Measurements from ENCODE around the gene PCDHGB4. TPM values are rescaled to one million over a fixed set of nuclear protein-coding genes. Genes with fewer than 3 reads are reported as not detected.

Gene PCDHGB4
- total and polyA plus RNA-seq, 11 donors, result 2.0 to 11.9 (median 6.8) TPM

GRCh38 chr5:141363952-141364660 lies 23.4 kb upstream of the PCDHGB4 start, which contains the start of gene PCDHGA5:
Gene PCDHGA5 (plus strand): TSS chr5:141364162. CDS start chr5:141364331, 169 bp downstream.
- Histone ChIP-seq H3K9me3 (peaks cover 0 to 98% (median 77%) of the 10 kb centered on the region in 12 donors), H3K4me3 (peak within 1 kb of the TSS in 9 of 12 donors; percentile 2 to 34 (median 19)), H3K4me1 (peaks cover 0 to 18% (median 0%) of the 10 kb centered on the region in 12 donors), H3K27ac (peak within 1 kb of the TSS in 1 of 12 donors; percentile 14), H3K36me3 (peaks cover 0 to 11% (median 0%) of the 10 kb centered on the region in 9 donors), H3K27me3 (peaks cover 0 to 46% (median 0%) of the 10 kb centered on the region in 9 donors)
- peak in 1 of 5 donors; percentile 24 for DNase-seq
- ATAC-seq, result peak; percentile 21 to 66 (median 52)
- intact Hi-C loops (cut with DNase I), result loop anchor here in 3 of 10 donors (5.0 to 10.0 kb wide), 2 partner anchors 48 to 51 kb away; partner anchors contain the start of genes PCDHGA10 (in 3 of the 3) and PCDHGB7 (in 2 of the 3)
- WGBS, 4 donors, result 23 to 32% (median 27%) methylated on average over 29 to 34 of the region's 34 CpGs
- no peak for TF ChIP-seq POLR2A (IDR thresholded peaks at IDR 0.05)
- peak in 6 of 12 donors; percentile 5 to 22 (median 17) for TF ChIP-seq CTCF (IDR thresholded peaks at IDR 0.05)

GRCh38 chr5:141366016-141366896 lies 21.2 kb upstream of the PCDHGB4 start:
- DNase-seq (no peak), ATAC-seq (no peak)
- intact Hi-C loops (cut with DNase I), result loop anchor here in 2 of 10 donors (10.0 kb wide), 1 partner anchor 49 kb away; the partner anchor contains the start of genes PCDHGA10 (in 2 of the 2) and PCDHGB7 (in 2 of the 2)
- Histone ChIP-seq H3K4me1 (peaks cover 0 to 30% (median 0%) of the 10 kb centered on the region in 12 donors), H3K36me3 (peaks cover 0 to 10% (median 0%) of the 10 kb centered on the region in 9 donors), H3K27ac (no peak overlapping the region), H3K9me3 (peaks cover 0 to 98% (median 62%) of the 10 kb centered on the region in 12 donors), H3K27me3 (peaks cover 0 to 50% (median 0%) of the 10 kb centered on the region in 9 donors), H3K4me3 (no peak overlapping the region)
- WGBS, 4 donors, result 38 to 58% (median 47%) methylated on average over 26 to 46 of the region's 46 CpGs
- TF ChIP-seq POLR2A (IDR thresholded peaks at IDR 0.05) (no peak), CTCF (IDR thresholded peaks at IDR 0.05) (no peak)

- Histone ChIP-seq H3K9me3 (peaks cover 0 to 100% (median 62%) of the 10 kb centered on the region in 12 donors), H3K27ac (peak within 1 kb of the TSS in 6 of 12 donors; percentile 16 to 53 (median 44)), H3K4me3 (peak within 1 kb of the TSS in 9 of 12 donors; percentile 22 to 44 (median 38)), H3K27me3 (peaks cover 0 to 50% (median 0%) of the 10 kb centered on the region in 9 donors), H3K4me1 (peaks cover 0 to 31% (median 2%) of the 10 kb centered on the region in 12 donors), H3K36me3 (peaks cover 0 to 36% (median 0%) of the 10 kb centered on the region in 9 donors)
- 22 to 39% (median 27%) methylated on average over 30 to 32 of the region's 32 CpGs for WGBS, 4 donors
- ATAC-seq (peak; percentile 75 to 92 (median 89)), DNase-seq (peak in 3 of 5 donors; percentile 40 to 70 (median 62))
- peak in 11 of 12 donors; percentile 15 to 55 (median 38) for TF ChIP-seq CTCF (IDR thresholded peaks at IDR 0.05)
- TF ChIP-seq POLR2A (IDR thresholded peaks at IDR 0.05), result no peak
- intact Hi-C loops (cut with DNase I), result loop anchor here in 2 of 10 donors (10.0 kb wide), 1 partner anchor 45 kb away; the partner anchor contains the start of genes PCDHGA10 (in 2 of the 2) and PCDHGB7 (in 2 of the 2)
Observed at GRCh38 chr5:141369994-141370848, 17.3 kb upstream of the PCDHGB4 start, which contains the start of gene PCDHGB3. Gene PCDHGB3 (plus strand): TSS chr5:141370242. CDS start chr5:141370395, 153 bp downstream.

All from heart left ventricle (tissue), 16 donors.